ENCODE data around the gene STK32B.
"Not testable (repeated sequence)": the region's sequence is repeated elsewhere in the genome, so short reads cannot be mapped to it uniquely, and the experiment has no call there.

Gene STK32B

GRCh38 chr4:5222951-5223350 lies 171.7 kb downstream of the STK32B start:
- H3K9me3 ChIP-seq = peaks cover 0 to 23% (median 14%) of the 10 kb centered on the region in 3 donors
- no peak overlapping the region for H3K4me3 ChIP-seq
- H3K27ac ChIP-seq = no peak overlapping the region
- no peaks in the 10 kb centered on the region for H3K36me3 ChIP-seq
- TF ChIP-seq CTCF (IDR thresholded peaks at IDR 0.05) = no peak
- no peaks in the 10 kb centered on the region for H3K27me3 ChIP-seq
- no peaks in the 10 kb centered on the region for H3K4me1 ChIP-seq
- intact Hi-C loops (cut with DNase I; ENCODE audit: low total_unique reads) = no loop called here
- no peak for DNase-seq

- Histone ChIP-seq H3K4me3 (no peak overlapping the region), H3K27me3 (no peaks in the 10 kb centered on the region), H3K9me3 (peaks cover 0 to 23% (median 14%) of the 10 kb centered on the region in 3 donors), H3K4me1 (no peaks in the 10 kb centered on the region), H3K36me3 (no peaks in the 10 kb centered on the region), H3K27ac (no peak overlapping the region)
- no peak for TF ChIP-seq CTCF (IDR thresholded peaks at IDR 0.05)
- no peak for DNase-seq
- intact Hi-C loops (cut with DNase I; ENCODE audit: low total_unique reads) = no loop called here
Observed at GRCh38 chr4:5224340-5224739, 173.1 kb downstream of the STK32B start.

- Histone ChIP-seq H3K4me1 (no peaks in the 10 kb centered on the region), H3K9me3 (no peaks in the 10 kb centered on the region), H3K36me3 (no peaks in the 10 kb centered on the region), H3K27me3 (no peaks in the 10 kb centered on the region), H3K4me3 (no peak overlapping the region), H3K27ac (no peak overlapping the region)
- intact Hi-C loops (cut with DNase I; ENCODE audit: low total_unique reads) = no loop called here
- no peak for DNase-seq
- TF ChIP-seq CTCF (IDR thresholded peaks at IDR 0.05) = no peak
Observed at GRCh38 chr4:5232549-5232948, 181.3 kb downstream of the STK32B start.

GRCh38 chr4:5237086-5237660 lies 185.9 kb downstream of the STK32B start:
- Histone ChIP-seq H3K4me1 (no peaks in the 10 kb centered on the region), H3K27me3 (no peaks in the 10 kb centered on the region), H3K4me3 (no peak overlapping the region), H3K27ac (no peak overlapping the region), H3K9me3 (no peaks in the 10 kb centered on the region), H3K36me3 (no peaks in the 10 kb centered on the region)
- TF ChIP-seq CTCF (IDR thresholded peaks at IDR 0.05) = no peak
- intact Hi-C loops (cut with DNase I; ENCODE audit: low total_unique reads) = no loop called here
- no peak for DNase-seq

GRCh38 chr4:5238173-5238572 lies 186.9 kb downstream of the STK32B start:
- Histone ChIP-seq H3K4me3 (no peak overlapping the region), H3K27me3 (no peaks in the 10 kb centered on the region), H3K36me3 (no peaks in the 10 kb centered on the region), H3K9me3 (no peaks in the 10 kb centered on the region), H3K4me1 (no peaks in the 10 kb centered on the region), H3K27ac (no peak overlapping the region)
- no peak for TF ChIP-seq CTCF (IDR thresholded peaks at IDR 0.05)
- intact Hi-C loops (cut with DNase I; ENCODE audit: low total_unique reads) = no loop called here
- DNase-seq = no peak

GRCh38 chr4:5247061-5247460 lies 195.8 kb downstream of the STK32B start:
- H3K27me3 ChIP-seq; H3K9me3 ChIP-seq; H3K36me3 ChIP-seq; H3K4me3 ChIP-seq; H3K27ac ChIP-seq; H3K4me1 ChIP-seq; DNase-seq; intact Hi-C loops (cut with DNase I; ENCODE audit: low total_unique reads): not testable (repeated sequence)
